Measurements from ENCODE around the gene C12orf57. TPM values are rescaled to one million over a fixed set of nuclear protein-coding genes. Genes with fewer than 3 reads are reported as not detected.

C12orf57 gene
- total RNA-seq, 4 donors from 2014 or later: 175 to 220 (median 183) TPM

DNA sequence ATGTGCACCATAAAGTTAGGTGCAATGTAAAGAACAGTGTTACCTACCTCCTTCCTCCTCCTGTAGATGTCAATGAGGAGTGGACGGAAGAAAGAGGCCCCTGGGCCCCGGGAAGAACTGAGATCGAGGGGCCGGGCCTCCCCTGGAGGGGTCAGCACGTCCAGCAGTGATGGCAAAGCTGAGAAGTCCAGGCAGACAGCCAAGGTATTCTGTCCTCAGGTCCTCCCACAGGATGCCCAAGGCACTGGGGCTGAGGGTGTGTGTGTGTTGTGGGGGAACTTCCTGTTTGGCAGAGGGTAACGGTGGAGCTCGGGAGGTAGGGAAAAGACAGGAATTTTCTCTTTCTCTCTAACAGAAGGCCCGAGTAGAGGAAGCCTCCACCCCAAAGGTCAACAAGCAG lies 9.7 kb upstream of the C12orf57 start:
- Histone ChIP-seq H3K9me3 (no peaks in the 10 kb centered on the region), H3K4me3 (no peak overlapping the region), H3K27me3 (no peaks in the 10 kb centered on the region), H3K36me3 (peaks cover 0 to 16% of the 10 kb centered on the region in 2 donors), H3K27ac (peak overlapping the region; percentile 57 to 96 (median 81)), H3K4me1 (peaks cover 41 to 49% of the 10 kb centered on the region in 2 donors)
- TF ChIP-seq, protein P1, sequence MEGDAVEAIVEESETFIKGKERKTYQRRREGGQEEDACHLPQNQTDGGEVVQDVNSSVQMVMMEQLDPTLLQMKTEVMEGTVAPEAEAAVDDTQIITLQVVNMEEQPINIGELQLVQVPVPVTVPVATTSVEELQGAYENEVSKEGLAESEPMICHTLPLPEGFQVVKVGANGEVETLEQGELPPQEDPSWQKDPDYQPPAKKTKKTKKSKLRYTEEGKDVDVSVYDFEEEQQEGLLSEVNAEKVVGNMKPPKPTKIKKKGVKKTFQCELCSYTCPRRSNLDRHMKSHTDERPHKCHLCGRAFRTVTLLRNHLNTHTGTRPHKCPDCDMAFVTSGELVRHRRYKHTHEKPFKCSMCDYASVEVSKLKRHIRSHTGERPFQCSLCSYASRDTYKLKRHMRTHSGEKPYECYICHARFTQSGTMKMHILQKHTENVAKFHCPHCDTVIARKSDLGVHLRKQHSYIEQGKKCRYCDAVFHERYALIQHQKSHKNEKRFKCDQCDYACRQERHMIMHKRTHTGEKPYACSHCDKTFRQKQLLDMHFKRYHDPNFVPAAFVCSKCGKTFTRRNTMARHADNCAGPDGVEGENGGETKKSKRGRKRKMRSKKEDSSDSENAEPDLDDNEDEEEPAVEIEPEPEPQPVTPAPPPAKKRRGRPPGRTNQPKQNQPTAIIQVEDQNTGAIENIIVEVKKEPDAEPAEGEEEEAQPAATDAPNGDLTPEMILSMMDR (IDR thresholded peaks at IDR 0.05 in 4 of 5, conservative IDR thresholded peaks at IDR 0.05 in 1 of 5): no peak
- no peak for TF ChIP-seq POLR2A (IDR thresholded peaks at IDR 0.05)
- no peak for ATAC-seq
- no peak for DNase-seq
- intact Hi-C loops (cut with DNase I; ENCODE audit: low total_unique reads) (no loop called here), in situ Hi-C loops (cut with MboI; ENCODE audit: low sequenced_read_pairs in 4 of 4) (loop anchor here in 1 of 4 donors (25.0 kb wide), 1 partner anchor 178 kb away; the partner anchor contains the start of gene C1RL)

DNA sequence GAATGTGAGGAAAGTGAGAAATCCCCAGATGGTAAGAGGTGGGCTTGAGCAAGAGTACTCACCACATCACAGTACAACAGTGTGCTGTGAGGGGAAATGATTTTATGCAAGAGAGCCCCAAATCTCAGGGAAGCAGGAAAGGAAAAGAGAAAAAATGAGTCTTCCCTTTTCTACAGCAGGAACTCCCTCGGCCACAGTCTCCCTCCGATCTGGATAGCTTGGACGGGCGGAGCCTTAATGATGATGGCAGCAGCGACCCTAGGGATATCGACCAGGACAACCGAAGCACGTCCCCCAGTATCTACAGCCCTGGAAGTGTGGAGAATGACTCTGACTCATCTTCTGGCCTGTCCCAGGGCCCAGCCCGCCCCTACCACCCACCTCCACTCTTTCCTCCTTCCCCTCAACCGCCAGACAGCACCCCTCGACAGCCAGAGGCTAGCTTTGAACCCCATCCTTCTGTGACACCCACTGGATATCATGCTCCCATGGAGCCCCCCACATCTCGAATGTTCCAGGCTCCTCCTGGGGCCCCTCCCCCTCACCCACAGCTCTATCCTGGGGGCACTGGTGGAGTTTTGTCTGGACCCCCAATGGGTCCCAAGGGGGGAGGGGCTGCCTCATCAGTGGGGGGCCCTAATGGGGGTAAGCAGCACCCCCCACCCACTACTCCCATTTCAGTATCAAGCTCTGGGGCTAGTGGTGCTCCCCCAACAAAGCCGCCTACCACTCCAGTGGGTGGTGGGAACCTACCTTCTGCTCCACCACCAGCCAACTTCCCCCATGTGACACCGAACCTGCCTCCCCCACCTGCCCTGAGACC lies 8.2 kb upstream of the C12orf57 start:
- peak overlapping the region; percentile 57 to 96 (median 81) for H3K27ac ChIP-seq
- in situ Hi-C loops (cut with MboI; ENCODE audit: low sequenced_read_pairs in 4 of 4) (loop anchor here in 1 of 4 donors (25.0 kb wide), 1 partner anchor 177 kb away; the partner anchor contains the start of gene C1RL), intact Hi-C loops (cut with DNase I; ENCODE audit: low total_unique reads) (no loop called here)
- ATAC-seq: no peak
- H3K9me3 ChIP-seq: no peaks in the 10 kb centered on the region
- H3K27me3 ChIP-seq: no peaks in the 10 kb centered on the region
- H3K4me1 ChIP-seq: peaks cover 28 to 41% of the 10 kb centered on the region in 2 donors
- no peak overlapping the region for H3K4me3 ChIP-seq
- TF ChIP-seq, protein P1 (IDR thresholded peaks at IDR 0.05 in 4 of 5, conservative IDR thresholded peaks at IDR 0.05 in 1 of 5): no peak
- no peak for TF ChIP-seq POLR2A (IDR thresholded peaks at IDR 0.05)
- H3K36me3 ChIP-seq: peaks cover 0 to 16% of the 10 kb centered on the region in 2 donors
- no peak for DNase-seq

DNA sequence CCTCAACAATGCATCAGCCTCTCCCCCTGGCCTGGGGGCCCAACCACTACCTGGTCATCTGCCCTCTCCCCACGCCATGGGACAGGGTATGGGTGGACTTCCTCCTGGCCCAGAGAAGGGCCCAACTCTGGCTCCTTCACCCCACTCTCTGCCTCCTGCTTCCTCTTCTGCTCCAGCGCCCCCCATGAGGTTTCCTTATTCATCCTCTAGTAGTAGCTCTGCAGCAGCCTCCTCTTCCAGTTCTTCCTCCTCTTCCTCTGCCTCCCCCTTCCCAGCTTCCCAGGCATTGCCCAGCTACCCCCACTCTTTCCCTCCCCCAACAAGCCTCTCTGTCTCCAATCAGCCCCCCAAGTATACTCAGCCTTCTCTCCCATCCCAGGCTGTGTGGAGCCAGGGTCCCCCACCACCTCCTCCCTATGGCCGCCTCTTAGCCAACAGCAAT lies 7.6 kb upstream of the C12orf57 start:
- Histone ChIP-seq H3K4me3 (no peak overlapping the region), H3K27ac (peak overlapping the region; percentile 91 to 97 (median 95)), H3K27me3 (no peaks in the 10 kb centered on the region), H3K4me1 (peaks cover 28 to 41% of the 10 kb centered on the region in 2 donors), H3K9me3 (no peaks in the 10 kb centered on the region), H3K36me3 (peaks cover 0 to 16% of the 10 kb centered on the region in 2 donors)
- ATAC-seq: no peak
- TF ChIP-seq, protein P1 (IDR thresholded peaks at IDR 0.05 in 4 of 5, conservative IDR thresholded peaks at IDR 0.05 in 1 of 5): no peak
- no peak for TF ChIP-seq POLR2A (IDR thresholded peaks at IDR 0.05)
- DNase-seq: no peak
- intact Hi-C loops (cut with DNase I; ENCODE audit: low total_unique reads): no loop called here
- in situ Hi-C loops (cut with MboI; ENCODE audit: low sequenced_read_pairs in 4 of 4): loop anchor here in 1 of 4 donors (25.0 kb wide), 1 partner anchor 176 kb away; the partner anchor contains the start of gene C1RL

DNA sequence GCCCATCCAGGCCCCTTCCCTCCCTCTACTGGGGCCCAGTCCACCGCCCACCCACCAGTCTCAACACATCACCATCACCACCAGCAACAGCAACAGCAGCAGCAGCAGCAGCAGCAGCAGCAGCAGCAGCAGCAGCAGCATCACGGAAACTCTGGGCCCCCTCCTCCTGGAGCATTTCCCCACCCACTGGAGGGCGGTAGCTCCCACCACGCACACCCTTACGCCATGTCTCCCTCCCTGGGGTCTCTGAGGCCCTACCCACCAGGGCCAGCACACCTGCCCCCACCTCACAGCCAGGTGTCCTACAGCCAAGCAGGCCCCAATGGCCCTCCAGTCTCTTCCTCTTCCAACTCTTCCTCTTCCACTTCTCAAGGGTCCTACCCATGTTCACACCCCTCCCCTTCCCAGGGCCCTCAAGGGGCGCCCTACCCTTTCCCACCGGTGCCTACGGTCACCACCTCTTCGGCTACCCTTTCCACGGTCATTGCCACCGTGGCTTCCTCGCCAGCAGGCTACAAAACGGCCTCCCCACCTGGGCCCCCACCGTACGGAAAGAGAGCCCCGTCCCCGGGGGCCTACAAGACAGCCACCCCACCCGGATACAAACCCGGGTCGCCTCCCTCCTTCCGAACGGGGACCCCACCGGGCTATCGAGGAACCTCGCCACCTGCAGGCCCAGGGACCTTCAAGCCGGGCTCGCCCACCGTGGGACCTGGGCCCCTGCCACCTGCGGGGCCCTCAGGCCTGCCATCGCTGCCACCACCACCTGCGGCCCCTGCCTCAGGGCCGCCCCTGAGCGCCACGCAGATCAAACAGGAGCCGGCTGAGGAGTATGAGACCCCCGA lies 7.0 kb upstream of the C12orf57 start:
- H3K4me3 ChIP-seq: peak overlapping the region; percentile 67 to 93 (median 80)
- ATAC-seq: peak in 1 of 2 donors; percentile 3
- peaks cover 0 to 16% of the 10 kb centered on the region in 2 donors for H3K36me3 ChIP-seq
- no peaks in the 10 kb centered on the region for H3K27me3 ChIP-seq
- H3K27ac ChIP-seq: peak overlapping the region; percentile 91 to 97 (median 95)
- no peaks in the 10 kb centered on the region for H3K9me3 ChIP-seq
- no peak for DNase-seq
- in situ Hi-C loops (cut with MboI; ENCODE audit: low sequenced_read_pairs in 4 of 4) (loop anchor here in 1 of 4 donors (25.0 kb wide), 1 partner anchor 175 kb away; the partner anchor contains the start of gene C1RL), intact Hi-C loops (cut with DNase I; ENCODE audit: low total_unique reads) (no loop called here)
- peaks cover 28 to 41% of the 10 kb centered on the region in 2 donors for H3K4me1 ChIP-seq
- TF ChIP-seq POLR2A (IDR thresholded peaks at IDR 0.05): no peak
- TF ChIP-seq, protein P1 (IDR thresholded peaks at IDR 0.05 in 4 of 5, conservative IDR thresholded peaks at IDR 0.05 in 1 of 5): no peak

All from gastrocnemius medialis (tissue), 4 donors.